GM12878 (cell line): ENCODE results near the gene ADCK1. TPM values are rescaled to one million over a fixed set of nuclear protein-coding genes. Genes with fewer than 3 reads are reported as not detected.

Experiments used
- ATAC-seq: fragments of 200-7000 bp; cut with Tn5 transposase; 3 replicates; pipeline ENCODE4 v1.9.1; 2020; ENCODE audit warnings: mild to moderate bottlenecking, moderate library complexity
- BruUV-seq: library from RNA; stranded (reverse); fragments of 400-500 nt; replicated peaks from 2 replicates; lab custom pipeline; 2021; lab: Mats Ljungman, UMichigan
- CTCF ChIA-PET: fragments of 300-600 bp; sonication (Branson Sonifier 250); formaldehyde crosslinking; extraction: SDS; loops from one replicate; lab custom pipeline; 2021; ENCODE audit warnings: inconsistent platforms; lab: Yijun Ruan, JAX
- POLR2A ChIA-PET: fragments of 350-600 bp; formaldehyde crosslinking; extraction: SDS; loops from one replicate; lab custom pipeline; 2021; ENCODE audit warnings: inconsistent platforms; lab: Charles Lee
- RAD21 ChIA-PET: fragments of 300-600 bp; sonication (Branson Sonifier 250); formaldehyde crosslinking; loops from one replicate; lab custom pipeline; 2023; ENCODE audit warnings: antibody characterized with exemption; ENCODE audit not compliant: unreplicated experiment; lab: Charles Lee
- SMC1A ChIA-PET: fragments of 300-600 bp; sonication (Branson Sonifier 250); formaldehyde crosslinking; loops from one replicate; lab custom pipeline; 2023; ENCODE audit not compliant: unreplicated experiment, uncharacterized antibody; lab: Charles Lee
- DNase-seq: peaks from one replicate; pipeline ENCODE4 v3.0.0-alpha.2; 2011; ENCODE audit warnings: low read depth, low spot score
- FAIRE-seq: peaks from 3 replicates; lab custom pipeline; 2011; peaks lifted over from hg19 to GRCh38; lab: Jason Lieb, UNC
- H2AFZ ChIP-seq: 2 replicates; pipeline ENCODE4 v1.6.0; 2011; ENCODE audit warnings: low read depth, low read length, control low read depth; ENCODE audit not compliant: control insufficient read depth
- H3K27ac ChIP-seq: 2 replicates; pipeline ENCODE4 v1.5.1; 2011; ENCODE audit warnings: control low read depth; ENCODE audit not compliant: control insufficient read depth, insufficient read depth
- H3K27me3 ChIP-seq, 2 experiments: replicated peaks in 1 of 2; 2 replicates each; pipeline versions ENCODE4 v1.6.0 to v1.6.1; 2011; ENCODE audit warnings: low read length in 1 of 2; ENCODE audit not compliant: control insufficient read depth in 2 of 2, insufficient read depth in 2 of 2
- H3K36me3 ChIP-seq, 2 experiments: 2 replicates each; pipeline ENCODE4 v1.5.1; 2011; ENCODE audit warnings: low read length in 1 of 2; ENCODE audit not compliant: control insufficient read depth in 2 of 2, insufficient read depth in 2 of 2
- H3K4me1 ChIP-seq: 2 replicates; pipeline ENCODE4 v1.6.1; 2011; ENCODE audit warnings: mild to moderate bottlenecking, low read length, moderate library complexity, mixed read lengths; ENCODE audit not compliant: control insufficient read depth, insufficient read depth
- H3K4me2 ChIP-seq: 2 replicates; pipeline ENCODE4 v1.6.0; 2011; ENCODE audit warnings: control low read depth; ENCODE audit not compliant: control insufficient read depth, insufficient read depth
- H3K4me3 ChIP-seq: fragments of 200-600 bp; sonication (generic); 2 replicates; pipeline ENCODE4 v1.5.1; 2016
- H3K79me2 ChIP-seq: 2 replicates; pipeline ENCODE4 v1.6.0; 2011; ENCODE audit warnings: low read length; ENCODE audit not compliant: control insufficient read depth, insufficient read depth
- H3K9ac ChIP-seq: 2 replicates; pipeline ENCODE4 v1.8.0; 2011; ENCODE audit warnings: low read length, control low read depth, mixed read lengths; ENCODE audit not compliant: control insufficient read depth, insufficient read depth
- H3K9me3 ChIP-seq: replicated peaks from 3 replicates; pipeline ENCODE4 v1.5.1; 2011; ENCODE audit warnings: mild to moderate bottlenecking, low read length; ENCODE audit not compliant: control insufficient read depth, insufficient read depth
- H4K20me1 ChIP-seq: 2 replicates; pipeline ENCODE4 v1.6.0; 2011; ENCODE audit not compliant: control insufficient read depth, insufficient read depth
- CBFB ChIP-seq: IDR thresholded peaks from 2 replicates; pipeline ENCODE4 v1.6.1; 2016; ENCODE audit warnings: antibody characterized with exemption, low read depth
- CREM ChIP-seq: IDR thresholded peaks from 2 replicates; pipeline ENCODE4 v1.6.1; 2014; ENCODE audit warnings: antibody characterized with exemption, low read depth
- JUND ChIP-seq: IDR thresholded peaks from 2 replicates; pipeline ENCODE4 v1.6.1; 2012; ENCODE audit warnings: low read depth, mild to moderate bottlenecking, low read length, improper control_type of control experiment, moderate library complexity
- MEF2B ChIP-seq: fragments of 450-650 bp; IDR thresholded peaks from 2 replicates; pipeline ENCODE4 v1.6.1; 2018; ENCODE audit warnings: mild to moderate bottlenecking, moderate library complexity; ENCODE audit not compliant: partially characterized antibody, poor library complexity, severe bottlenecking
- POLR2A ChIP-seq: IDR thresholded peaks from 2 replicates; pipeline ENCODE4 v1.6.1; 2011; ENCODE audit warnings: low read depth, mild to moderate bottlenecking, low read length
- RB1 ChIP-seq: fragments of 450-650 bp; formaldehyde crosslinking; IDR thresholded peaks from 2 replicates; pipeline ENCODE4 v1.6.1; 2017; ENCODE audit warnings: mild to moderate bottlenecking, borderline replicate concordance
- ZNF274 ChIP-seq: IDR thresholded peaks from one replicate; pipeline ENCODE4 v1.8.0; 2011; ENCODE audit not compliant: insufficient read length, insufficient read depth
- WGBS: methylation state at CpG from one replicate; pipeline ENCODE4 v1.1.6; 2016; ENCODE audit warnings: low lambda C conversion rate; ENCODE audit not compliant: insufficient replicate concordance, insufficient coverage; ENCODE audit errors: missing lambda C conversion rate; 5-methylcytosine and 5-hydroxymethylcytosine counted together
- in situ Hi-C: fragments of 300-500 bp; cut with MboI; formaldehyde crosslinking; loops from 9 replicates; pipeline ENCODE4 v1.14.3; 2018; ENCODE audit warnings: mixed read lengths
- intact Hi-C: fragments of 100-400 bp; cut with micrococcal nuclease; formaldehyde crosslinking; loops from one replicate; pipeline ENCODE4 v1.14.2; 2022; ENCODE audit not compliant: unreplicated experiment
- polyA plus RNA-seq, 11 experiments: library from polyadenylated mRNA; depleted of rRNA in 4 of 11; unstranded in 6 of 11; stranded (reverse) in 5 of 11; fragments of >200 nt; fragmentation: Nextera tagmentation in 4 of 11; fragmentation: Illumina TruSeq in 1 of 11; extraction: Ambion mirVana in 4 of 11; extraction: Trizol in 1 of 11; gene quantifications; 1 replicate in 1 of 11; 2 replicates in 10 of 11; pipeline versions ENCODE4 v1.2.1 to v1.2.3, GENCODE V29; 2011 to 2016; ENCODE audit warnings: inconsistent platforms in 2 of 11, missing spikeins in 2 of 11, low read depth in 1 of 11
- total RNA-seq, 4 experiments: library from RNA; depleted of rRNA in 3 of 4; stranded (reverse); fragments of >200 nt in 3 of 4; fragmentation: Illumina TruSeq in 1 of 4; extraction: Trizol in 1 of 4; gene quantifications; 2 replicates each; pipeline versions ENCODE4 v1.2.1 to v1.2.3, GENCODE V29; 2013 to 2021
- TF ChIP-seq, protein P1 (sequence below): fragments of 450-650 bp; IDR thresholded peaks from 2 replicates; pipeline ENCODE4 v1.6.1; 2017; ENCODE audit warnings: low read depth, mild to moderate bottlenecking, moderate library complexity
- TF ChIP-seq, protein P2 (sequence below): fragments of 450-650 bp; IDR thresholded peaks from 2 replicates; pipeline ENCODE4 v1.6.1; 2017; ENCODE audit warnings: borderline replicate concordance
- TF ChIP-seq, protein P3 (sequence below): IDR thresholded peaks from 2 replicates; pipeline ENCODE4 v1.6.1; 2011; ENCODE audit warnings: borderline replicate concordance, low read depth, mild to moderate bottlenecking, moderate library complexity, low read length; ENCODE audit not compliant: insufficient read depth, poor library complexity, severe bottlenecking
- TF ChIP-seq, protein P4 (sequence below): fragments of 450-650 bp; IDR thresholded peaks from 2 replicates; pipeline ENCODE4 v1.6.1; 2016; ENCODE audit warnings: mild to moderate bottlenecking, moderate library complexity, borderline replicate concordance

ADCK1 gene
- total and polyA plus RNA-seq, 10 of the 15 experiments (the other 5 are each of a cell fraction or from before 2014, with no cell fraction given) = 3.3 to 8.5 (median 5.1) TPM

DNA sequence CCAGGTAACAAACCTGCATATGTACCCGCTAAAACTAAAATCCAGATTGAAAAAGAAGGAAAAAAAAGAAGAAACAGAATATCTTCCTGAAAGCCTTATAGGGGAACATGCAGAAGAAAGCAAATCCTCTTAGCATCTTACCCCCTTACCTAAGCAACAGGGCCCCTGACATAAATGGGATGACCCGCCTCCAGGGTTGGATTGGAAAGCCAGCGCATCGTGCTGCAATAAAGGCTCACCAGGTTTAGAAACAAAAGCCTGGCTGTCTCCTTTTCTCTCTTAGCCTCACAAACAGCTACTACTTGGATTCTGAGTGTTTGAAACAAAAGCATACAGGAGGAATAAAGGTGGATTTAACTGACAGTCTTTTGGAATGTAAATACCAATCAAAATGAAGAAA, 13.8 kb upstream of the ADCK1 start (continued):
- TF ChIP-seq, protein P1, sequence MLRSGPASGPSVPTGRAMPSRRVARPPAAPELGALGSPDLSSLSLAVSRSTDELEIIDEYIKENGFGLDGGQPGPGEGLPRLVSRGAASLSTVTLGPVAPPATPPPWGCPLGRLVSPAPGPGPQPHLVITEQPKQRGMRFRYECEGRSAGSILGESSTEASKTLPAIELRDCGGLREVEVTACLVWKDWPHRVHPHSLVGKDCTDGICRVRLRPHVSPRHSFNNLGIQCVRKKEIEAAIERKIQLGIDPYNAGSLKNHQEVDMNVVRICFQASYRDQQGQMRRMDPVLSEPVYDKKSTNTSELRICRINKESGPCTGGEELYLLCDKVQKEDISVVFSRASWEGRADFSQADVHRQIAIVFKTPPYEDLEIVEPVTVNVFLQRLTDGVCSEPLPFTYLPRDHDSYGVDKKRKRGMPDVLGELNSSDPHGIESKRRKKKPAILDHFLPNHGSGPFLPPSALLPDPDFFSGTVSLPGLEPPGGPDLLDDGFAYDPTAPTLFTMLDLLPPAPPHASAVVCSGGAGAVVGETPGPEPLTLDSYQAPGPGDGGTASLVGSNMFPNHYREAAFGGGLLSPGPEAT = no peak
- TF ChIP-seq, protein P2, sequence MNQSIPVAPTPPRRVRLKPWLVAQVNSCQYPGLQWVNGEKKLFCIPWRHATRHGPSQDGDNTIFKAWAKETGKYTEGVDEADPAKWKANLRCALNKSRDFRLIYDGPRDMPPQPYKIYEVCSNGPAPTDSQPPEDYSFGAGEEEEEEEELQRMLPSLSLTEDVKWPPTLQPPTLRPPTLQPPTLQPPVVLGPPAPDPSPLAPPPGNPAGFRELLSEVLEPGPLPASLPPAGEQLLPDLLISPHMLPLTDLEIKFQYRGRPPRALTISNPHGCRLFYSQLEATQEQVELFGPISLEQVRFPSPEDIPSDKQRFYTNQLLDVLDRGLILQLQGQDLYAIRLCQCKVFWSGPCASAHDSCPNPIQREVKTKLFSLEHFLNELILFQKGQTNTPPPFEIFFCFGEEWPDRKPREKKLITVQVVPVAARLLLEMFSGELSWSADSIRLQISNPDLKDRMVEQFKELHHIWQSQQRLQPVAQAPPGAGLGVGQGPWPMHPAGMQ = no peak
- TF ChIP-seq JUND (no peak), RB1 (no peak), ZNF274 (no peak)

DNA sequence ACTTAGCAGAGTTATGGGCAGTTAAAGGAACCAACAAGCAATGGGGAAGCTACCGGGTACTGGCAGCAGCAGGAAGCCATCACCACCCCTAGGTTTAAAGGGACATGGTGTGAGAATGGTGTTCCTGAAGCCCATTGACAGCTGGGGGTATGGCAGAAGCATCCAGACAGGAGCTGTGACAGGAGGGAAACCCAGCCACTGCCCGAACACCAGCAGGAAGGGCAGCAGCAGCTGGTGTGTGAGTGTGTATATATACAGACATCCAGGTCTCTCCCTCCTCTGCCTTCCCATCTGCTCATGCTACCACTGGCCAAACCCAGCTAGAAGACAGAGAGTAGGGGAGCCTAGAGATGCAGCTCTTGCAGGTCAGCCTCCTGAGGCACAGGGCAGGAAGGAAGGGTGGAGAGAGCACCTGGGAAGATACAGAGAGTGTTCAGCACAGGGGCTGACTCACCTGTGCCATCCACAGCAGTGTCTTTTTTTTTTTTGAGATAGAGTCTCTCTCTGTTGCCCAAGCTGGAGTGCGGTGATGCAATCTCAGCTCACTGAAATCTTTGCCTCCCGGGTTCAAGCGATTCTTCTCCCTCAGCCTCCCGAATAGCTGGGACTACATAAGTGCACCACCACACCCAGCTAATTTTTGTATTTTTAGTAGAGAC, 9.2 kb upstream of the ADCK1 start:
- ChIA-PET CTCF (interaction anchor here (0.6 to 1.1 kb wide), 2 partner anchors 39 to 50 kb away, joined by 3 read pairs; no protein-coding TSS in a partner anchor), POLR2A (no interaction called here), SMC1A (interaction anchor here (0.7 kb wide), 1 partner anchor 29 kb away, joined by 4 read pairs; no protein-coding TSS in a partner anchor), RAD21 (interaction anchor here (0.5 kb wide), 1 partner anchor 202 kb away, joined by 3 read pairs; no protein-coding TSS in a partner anchor)
- DNase-seq (no peak), ATAC-seq (no peak), FAIRE-seq (no peak)
- Histone ChIP-seq H2AFZ (no peak overlapping the region), H3K4me2 (no peak overlapping the region), H3K27me3 (no peaks in the 10 kb centered on the region), H3K4me3 (no peak overlapping the region), H3K36me3 (no peaks in the 10 kb centered on the region), H4K20me1 (no peaks in the 10 kb centered on the region), H3K9me3 (no peaks in the 10 kb centered on the region), H3K9ac (no peak overlapping the region), H3K79me2 (no peaks in the 10 kb centered on the region), H3K4me1 (peaks cover under 1% of the 10 kb centered on the region; the same call in 1 of the 2 replicates), H3K27ac (no peak overlapping the region)
- in situ Hi-C loops = no loop called here
- TF ChIP-seq, protein P3, sequence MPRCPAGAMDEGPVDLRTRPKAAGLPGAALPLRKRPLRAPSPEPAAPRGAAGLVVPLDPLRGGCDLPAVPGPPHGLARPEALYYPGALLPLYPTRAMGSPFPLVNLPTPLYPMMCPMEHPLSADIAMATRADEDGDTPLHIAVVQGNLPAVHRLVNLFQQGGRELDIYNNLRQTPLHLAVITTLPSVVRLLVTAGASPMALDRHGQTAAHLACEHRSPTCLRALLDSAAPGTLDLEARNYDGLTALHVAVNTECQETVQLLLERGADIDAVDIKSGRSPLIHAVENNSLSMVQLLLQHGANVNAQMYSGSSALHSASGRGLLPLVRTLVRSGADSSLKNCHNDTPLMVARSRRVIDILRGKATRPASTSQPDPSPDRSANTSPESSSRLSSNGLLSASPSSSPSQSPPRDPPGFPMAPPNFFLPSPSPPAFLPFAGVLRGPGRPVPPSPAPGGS = no peak
- TF ChIP-seq MEF2B (no peak), CREM (no peak), CBFB (no peak), POLR2A (no peak)
- TF ChIP-seq, protein P4, sequence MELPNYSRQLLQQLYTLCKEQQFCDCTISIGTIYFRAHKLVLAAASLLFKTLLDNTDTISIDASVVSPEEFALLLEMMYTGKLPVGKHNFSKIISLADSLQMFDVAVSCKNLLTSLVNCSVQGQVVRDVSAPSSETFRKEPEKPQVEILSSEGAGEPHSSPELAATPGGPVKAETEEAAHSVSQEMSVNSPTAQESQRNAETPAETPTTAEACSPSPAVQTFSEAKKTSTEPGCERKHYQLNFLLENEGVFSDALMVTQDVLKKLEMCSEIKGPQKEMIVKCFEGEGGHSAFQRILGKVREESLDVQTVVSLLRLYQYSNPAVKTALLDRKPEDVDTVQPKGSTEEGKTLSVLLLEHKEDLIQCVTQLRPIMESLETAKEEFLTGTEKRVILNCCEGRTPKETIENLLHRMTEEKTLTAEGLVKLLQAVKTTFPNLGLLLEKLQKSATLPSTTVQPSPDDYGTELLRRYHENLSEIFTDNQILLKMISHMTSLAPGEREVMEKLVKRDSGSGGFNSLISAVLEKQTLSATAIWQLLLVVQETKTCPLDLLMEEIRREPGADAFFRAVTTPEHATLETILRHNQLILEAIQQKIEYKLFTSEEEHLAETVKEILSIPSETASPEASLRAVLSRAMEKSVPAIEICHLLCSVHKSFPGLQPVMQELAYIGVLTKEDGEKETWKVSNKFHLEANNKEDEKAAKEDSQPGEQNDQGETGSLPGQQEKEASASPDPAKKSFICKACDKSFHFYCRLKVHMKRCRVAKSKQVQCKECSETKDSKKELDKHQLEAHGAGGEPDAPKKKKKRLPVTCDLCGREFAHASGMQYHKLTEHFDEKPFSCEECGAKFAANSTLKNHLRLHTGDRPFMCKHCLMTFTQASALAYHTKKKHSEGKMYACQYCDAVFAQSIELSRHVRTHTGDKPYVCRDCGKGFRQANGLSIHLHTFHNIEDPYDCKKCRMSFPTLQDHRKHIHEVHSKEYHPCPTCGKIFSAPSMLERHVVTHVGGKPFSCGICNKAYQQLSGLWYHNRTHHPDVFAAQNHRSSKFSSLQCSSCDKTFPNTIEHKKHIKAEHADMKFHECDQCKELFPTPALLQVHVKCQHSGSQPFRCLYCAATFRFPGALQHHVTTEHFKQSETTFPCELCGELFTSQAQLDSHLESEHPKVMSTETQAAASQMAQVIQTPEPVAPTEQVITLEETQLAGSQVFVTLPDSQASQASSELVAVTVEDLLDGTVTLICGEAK = no peak
- no TSS peak for BruUV-seq
- WGBS = 41% methylated on average over 5 of the region's 6 CpGs
- intact Hi-C loops = no loop called here
